Mesodermal cell (in vitro differentiated cells): ENCODE results near the gene TOMM70.
"Not testable (repeated sequence)": the region's sequence is repeated elsewhere in the genome, so short reads cannot be mapped to it uniquely, and the experiment has no call there.

Source experiments
- H3K27ac ChIP-seq: 2 replicates; pipeline ENCODE4 v1.7.0; 2013; ENCODE audit warnings: mild to moderate bottlenecking, low read depth, low read length, moderate library complexity; ENCODE audit not compliant: severe bottlenecking
- H3K36me3 ChIP-seq: 2 replicates; pipeline ENCODE4 v1.7.1; 2013; ENCODE audit warnings: mild to moderate bottlenecking, low read length, moderate library complexity; ENCODE audit not compliant: control insufficient read depth, insufficient read depth
- H3K4me1 ChIP-seq: one replicate; pipeline ENCODE4 v1.7.1; 2013; ENCODE audit warnings: mild to moderate bottlenecking, low read length; ENCODE audit not compliant: insufficient read depth, control insufficient read depth, poor library complexity, severe bottlenecking
- H3K4me3 ChIP-seq: 2 replicates; pipeline ENCODE4 v1.7.0; 2013; ENCODE audit warnings: low read length, control low read depth, mild to moderate bottlenecking; ENCODE audit not compliant: insufficient read depth, poor library complexity, severe bottlenecking; ENCODE audit errors: extremely low read depth
- H3K9me3 ChIP-seq: 2 replicates; pipeline ENCODE4 v1.7.1; 2013; ENCODE audit warnings: mild to moderate bottlenecking, low read length, moderate library complexity; ENCODE audit not compliant: control insufficient read depth
- WGBS, 2 experiments: methylation state at CpG; one replicate each; pipeline ENCODE4 v1.1.5; 2013; ENCODE audit warnings: missing lambda C conversion rate in 2 of 2; ENCODE audit not compliant: insufficient coverage in 2 of 2; 5-methylcytosine and 5-hydroxymethylcytosine counted together

The TOMM70 gene

DNA sequence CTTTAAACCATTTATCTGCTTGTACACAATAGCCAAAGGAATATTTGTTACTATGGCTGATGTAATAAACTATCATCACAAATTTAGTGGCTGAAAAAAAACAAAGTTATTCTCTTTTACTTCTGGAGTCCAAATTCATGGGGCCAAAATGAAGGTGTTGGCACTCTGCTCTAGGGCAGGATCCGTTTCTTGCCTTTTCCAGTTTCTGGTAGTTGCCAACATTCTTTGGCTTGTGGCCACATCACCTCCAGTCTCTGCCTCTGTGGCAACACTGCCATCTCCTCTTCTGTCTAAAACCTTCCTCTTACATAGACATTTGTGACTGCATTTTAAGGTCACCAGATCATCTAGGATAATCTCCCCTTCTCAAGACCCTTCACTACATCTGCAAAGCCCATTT lies 39.0 kb downstream of the TOMM70 start:
- Histone ChIP-seq H3K4me1 (no peaks in the 10 kb centered on the region), H3K9me3 (peaks cover 6% of the 10 kb centered on the region), H3K4me3 (no peak overlapping the region), H3K36me3 (peaks cover 68% of the 10 kb centered on the region), H3K27ac (no peak overlapping the region)
- WGBS, 2 experiments: 100% methylated on average over 1 of the region's 1 CpG

DNA sequence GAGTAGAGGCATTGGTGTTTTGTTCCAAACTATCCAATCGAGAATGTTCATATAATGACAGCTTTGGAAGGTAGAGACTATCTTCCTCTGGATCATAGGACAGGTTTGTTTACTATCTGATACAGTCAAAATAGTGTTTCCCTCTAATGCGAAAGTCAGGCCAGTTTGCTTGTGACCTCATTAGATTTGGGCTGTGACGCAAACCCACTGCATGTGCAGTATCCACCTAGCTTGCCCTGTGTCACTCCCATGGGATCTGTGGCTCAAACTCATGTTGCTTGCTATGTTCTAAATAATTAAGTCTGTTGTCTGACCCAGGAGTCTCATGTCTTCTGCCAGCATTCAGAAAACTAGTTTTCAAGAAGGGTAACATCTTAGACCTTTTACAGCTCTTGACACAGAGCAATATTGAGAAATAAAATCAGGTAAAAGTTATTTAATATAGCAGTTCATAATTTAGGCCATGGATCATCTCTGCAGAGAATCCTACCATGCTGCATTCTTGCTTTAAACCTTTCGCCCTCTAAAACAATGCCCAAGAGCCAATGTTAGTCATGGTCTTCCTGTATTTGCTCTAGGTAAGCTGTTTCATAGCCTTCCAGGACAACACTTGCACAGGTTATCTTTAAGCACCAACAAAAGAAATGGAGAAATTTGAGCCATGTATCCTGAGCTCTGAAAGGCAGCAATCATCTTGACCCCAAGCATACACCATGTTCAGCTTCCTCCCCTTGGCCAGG lies 40.0 kb downstream of the TOMM70 start:
- Histone ChIP-seq H3K27ac (no peak overlapping the region), H3K9me3 (peaks cover 6% of the 10 kb centered on the region), H3K36me3 (peaks cover 58% of the 10 kb centered on the region), H3K4me3 (no peak overlapping the region), H3K4me1 (no peaks in the 10 kb centered on the region)
- WGBS, 2 experiments: 93 to 96% methylated on average over 3 to 4 of the region's 4 CpGs

DNA sequence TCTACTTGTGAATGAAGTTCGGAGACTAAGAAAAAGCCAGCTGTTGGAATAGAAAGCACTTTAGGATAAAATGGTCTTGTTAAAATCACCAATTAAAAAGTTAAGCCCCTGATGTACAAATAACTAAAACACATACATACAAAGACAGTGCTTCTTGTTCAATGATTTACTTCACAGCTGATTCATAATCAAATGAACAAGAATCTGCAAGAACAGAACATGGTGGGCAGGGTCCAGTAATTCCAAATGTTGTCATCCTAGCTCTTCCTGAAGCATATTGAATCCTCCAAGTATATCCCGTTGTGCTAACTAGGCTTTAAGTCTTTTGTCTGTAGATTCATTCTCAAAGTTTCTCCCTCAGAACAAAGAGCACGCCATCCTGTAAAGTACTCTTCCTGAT lies 41.9 kb downstream of the TOMM70 start:
- peaks cover 47% of the 10 kb centered on the region for H3K36me3 ChIP-seq
- H3K4me3 ChIP-seq: no peak overlapping the region
- no peak overlapping the region for H3K27ac ChIP-seq
- H3K9me3 ChIP-seq: peaks cover 6% of the 10 kb centered on the region
- no peaks in the 10 kb centered on the region for H3K4me1 ChIP-seq
- WGBS, 2 experiments: 96 to 100% methylated on average over 2 of the region's 3 CpGs

DNA sequence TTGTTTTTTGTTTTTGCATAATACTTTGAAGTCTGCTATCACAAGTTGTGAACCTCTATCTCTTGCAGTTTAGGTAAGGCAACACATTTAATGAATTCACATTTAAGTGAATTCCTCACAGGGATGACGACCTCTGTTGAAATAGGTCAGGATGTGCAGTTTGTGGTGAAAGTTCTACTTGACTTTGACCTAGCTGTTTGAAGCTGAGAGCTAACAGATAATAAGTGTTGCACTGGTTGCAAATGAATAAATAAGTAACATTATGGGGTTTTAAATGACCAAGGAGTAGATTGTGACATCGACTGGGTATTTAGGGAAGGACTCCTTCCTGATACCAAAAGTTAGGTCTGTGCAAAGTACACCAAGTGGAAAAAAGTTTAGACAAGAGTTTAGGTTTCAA lies 42.5 kb downstream of the TOMM70 start:
- 90 to 100% methylated on average over 1 to 2 of the region's 2 CpGs for WGBS, 2 experiments
- Histone ChIP-seq H3K27ac (no peak overlapping the region), H3K36me3 (peaks cover 46% of the 10 kb centered on the region), H3K4me1 (no peaks in the 10 kb centered on the region), H3K4me3 (no peak overlapping the region), H3K9me3 (peaks cover 6% of the 10 kb centered on the region)

DNA sequence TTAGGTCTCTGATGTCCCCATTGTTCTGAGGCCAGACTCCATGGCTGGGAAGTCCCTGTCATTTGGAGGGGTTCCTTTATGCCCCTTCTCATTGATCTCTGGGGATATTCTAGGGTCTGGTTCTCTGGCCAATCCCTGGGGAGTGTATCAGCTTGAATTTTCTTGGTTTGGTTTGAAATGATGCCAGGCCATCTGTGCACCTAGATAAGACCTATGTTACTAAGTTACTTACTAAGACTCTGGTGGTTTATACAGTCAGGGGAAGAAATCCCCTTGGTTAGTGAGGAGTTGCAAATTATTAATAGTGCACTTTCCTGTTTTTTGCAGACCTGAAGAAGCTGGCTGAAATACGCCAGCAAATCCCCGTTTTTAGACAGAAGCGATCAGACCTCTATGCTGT lies 46.0 kb downstream of the TOMM70 start:
- no peak overlapping the region for H3K27ac ChIP-seq
- peaks cover 40% of the 10 kb centered on the region for H3K36me3 ChIP-seq
- no peaks in the 10 kb centered on the region for H3K4me1 ChIP-seq
- no peak overlapping the region for H3K4me3 ChIP-seq
- no peaks in the 10 kb centered on the region for H3K9me3 ChIP-seq
- no CpG with 5 or more reads among the region's 3 CpGs for WGBS, 2 experiments

DNA sequence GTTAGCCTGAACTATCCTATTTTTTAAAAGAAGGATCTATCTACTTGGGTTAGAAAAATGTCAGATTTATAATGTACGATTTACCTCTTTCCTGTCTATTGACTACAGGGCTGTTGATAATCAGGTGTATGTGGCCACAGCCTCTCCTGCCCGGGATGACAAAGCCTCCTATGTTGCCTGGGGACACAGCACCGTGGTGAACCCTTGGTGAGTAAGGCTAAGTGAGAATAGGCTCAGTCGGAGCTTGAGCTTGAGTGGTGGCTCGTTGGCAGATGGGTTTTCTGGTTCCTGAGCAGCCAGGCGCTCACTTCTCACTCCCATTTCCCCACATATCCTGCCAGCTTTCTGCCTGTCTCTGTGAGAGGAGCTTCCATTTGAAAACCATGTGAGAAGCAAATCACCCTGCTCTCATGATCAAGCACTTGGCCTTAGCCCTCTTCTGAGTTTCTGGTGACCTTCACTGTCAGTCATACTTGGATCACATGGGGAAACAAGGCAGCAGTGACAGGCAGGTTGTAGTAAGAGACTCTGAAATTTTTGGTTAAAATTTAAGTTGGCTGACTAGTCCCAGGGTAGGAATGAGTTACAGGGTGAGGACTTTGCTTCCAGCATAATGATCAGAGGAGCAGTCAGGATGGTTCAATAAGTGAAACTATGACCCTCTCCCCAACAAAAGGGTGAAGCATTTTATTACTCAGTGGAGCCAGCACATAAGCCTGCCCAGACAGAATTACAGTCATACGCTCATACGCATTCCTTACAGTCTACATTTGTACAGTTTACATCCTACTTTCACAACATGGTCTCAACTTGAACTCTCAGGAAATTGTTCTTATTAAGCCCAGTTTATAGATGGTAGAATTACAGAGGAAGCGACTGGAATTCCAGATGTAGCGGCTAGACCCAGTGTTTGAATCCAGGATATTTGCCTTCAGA lies 48.3 kb downstream of the TOMM70 start:
- Histone ChIP-seq H3K27ac (no peak overlapping the region), H3K36me3 (peaks cover 50% of the 10 kb centered on the region), H3K9me3 (no peaks in the 10 kb centered on the region), H3K4me1 (no peaks in the 10 kb centered on the region), H3K4me3 (no peak overlapping the region)
- WGBS, 2 experiments: 68 to 95% methylated on average over 2 to 5 of the region's 10 CpGs

- not testable (repeated sequence) for H3K9me3 ChIP-seq, H3K4me1 ChIP-seq, H3K4me3 ChIP-seq, H3K27ac ChIP-seq
- no CpG with 5 or more reads among the region's 2 CpGs for WGBS, 2 experiments
- peaks cover 56% of the 10 kb centered on the region for H3K36me3 ChIP-seq
Measured at GRCh38 chr3:100351770-100352169, 49.1 kb downstream of the TOMM70 start.

GRCh38 chr3:100348727-100349126 lies 52.2 kb downstream of the TOMM70 start:
- peaks cover 57% of the 10 kb centered on the region for H3K36me3 ChIP-seq
- no peak overlapping the region for H3K27ac ChIP-seq
- no peak overlapping the region for H3K4me3 ChIP-seq
- no peaks in the 10 kb centered on the region for H3K4me1 ChIP-seq
- WGBS, 2 experiments: 90% methylated on average over 2 of the region's 5 CpGs; no CpG with 5 or more reads in 1 of the 2 experiments
- H3K9me3 ChIP-seq: no peaks in the 10 kb centered on the region

GRCh38 chr3:100340527-100340926 lies 60.4 kb downstream of the TOMM70 start:
- H3K4me1 ChIP-seq: peaks cover 3% of the 10 kb centered on the region
- 91 to 100% methylated on average over 1 of the region's 1 CpG for WGBS, 2 experiments

DNA sequence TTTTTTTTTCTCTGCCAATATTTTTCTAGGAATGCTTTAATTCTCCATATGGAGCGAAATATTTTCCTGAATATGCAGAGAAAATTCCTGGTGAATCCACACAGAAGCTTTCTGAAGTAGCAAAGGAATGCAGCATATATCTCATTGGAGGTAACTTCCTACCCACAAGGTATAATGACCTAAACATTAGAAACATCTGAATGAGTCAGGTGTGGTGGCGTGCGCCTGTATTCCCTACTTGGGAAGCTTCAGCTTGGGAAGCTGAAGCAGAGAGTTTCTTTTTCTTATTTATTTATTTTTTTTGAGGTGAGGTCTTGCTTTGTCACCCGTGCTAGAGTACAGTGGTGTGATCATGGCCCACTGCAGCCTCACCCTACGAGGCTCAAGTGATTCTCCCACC lies 61.1 kb downstream of the TOMM70 start:
- Histone ChIP-seq H3K27ac (no peak overlapping the region), H3K4me3 (no peak overlapping the region), H3K36me3 (peaks cover 36% of the 10 kb centered on the region), H3K9me3 (no peaks in the 10 kb centered on the region), H3K4me1 (peaks cover 4% of the 10 kb centered on the region)
- 83 to 90% methylated on average over 2 of the region's 5 CpGs for WGBS, 2 experiments

More at GRCh38 chr3:100340527-100340926, 60.4 kb downstream of the TOMM70 start:
- H3K36me3 ChIP-seq: peaks cover 36% of the 10 kb centered on the region
- H3K27ac ChIP-seq: no peak overlapping the region
- H3K9me3 ChIP-seq: no peaks in the 10 kb centered on the region
- no peak overlapping the region for H3K4me3 ChIP-seq
